Adrenal gland (tissue), 5 donors: Measurements from ENCODE around the gene SAMM50.

Source experiments
- CTCF ChIP-seq, 6 experiments: fragments of 450-650 bp in 4 of 6; fragments of 200-600 bp in 2 of 6; sonication (generic) in 1 of 6; IDR thresholded peaks; 1 replicate in 5 of 6; 2 replicates in 1 of 6; pipeline versions ENCODE4 v1.5.1 to v1.8.0; 2016 to 2021; ENCODE audit warnings: antibody characterized with exemption in 6 of 6, mild to moderate bottlenecking in 2 of 6, moderate library complexity in 1 of 6
- POLR2A ChIP-seq, 2 donors: fragments of 450-650 bp; IDR thresholded peaks; one replicate each; pipeline ENCODE4 v1.6.1; 2017; ENCODE audit warnings: antibody characterized with exemption in 2 of 2, mild to moderate bottlenecking in 2 of 2, moderate library complexity in 1 of 2
- donor health status: DM: no; HTN: no; CAD: no.

- TF ChIP-seq CTCF (IDR thresholded peaks at IDR 0.05), result no peak
- no peak for TF ChIP-seq POLR2A (IDR thresholded peaks at IDR 0.05)
These were observed 28.6 kb downstream of the SAMM50 start for GRCh38 chr22:43983808-43984207.
